Measurements from ENCODE around the gene EVI2B.
"Not testable (repeated sequence)": the region's sequence is repeated elsewhere in the genome, so short reads cannot be mapped to it uniquely, and the experiment has no call there.

EVI2B gene

GRCh38 chr17:31321481-31321880 lies 7.6 kb upstream of the EVI2B start, which contains the start of gene EVI2A:
EVI2A (minus strand) TSS chr17:31321622; CDS start chr17:31319013, 2,609 bp downstream.
- no peak within 1 kb of the TSS for H3K4me3 Mint-ChIP-seq
- peaks cover 11% of the 10 kb centered on the region for H3K36me3 Mint-ChIP-seq (ENCODE audit: low read depth)
- H3K27ac Mint-ChIP-seq, result no peak within 1 kb of the TSS
- TF ChIP-seq CTCF (IDR thresholded peaks at IDR 0.05; ENCODE audit: unreplicated experiment in 3 of 3), result no peak
- H3K9me3 Mint-ChIP-seq, result no peaks in the 10 kb centered on the region
- no peaks in the 10 kb centered on the region for H3K27me3 Mint-ChIP-seq (ENCODE audit: low read depth)
- peaks cover 4% of the 10 kb centered on the region for H3K4me1 Mint-ChIP-seq

DNA sequence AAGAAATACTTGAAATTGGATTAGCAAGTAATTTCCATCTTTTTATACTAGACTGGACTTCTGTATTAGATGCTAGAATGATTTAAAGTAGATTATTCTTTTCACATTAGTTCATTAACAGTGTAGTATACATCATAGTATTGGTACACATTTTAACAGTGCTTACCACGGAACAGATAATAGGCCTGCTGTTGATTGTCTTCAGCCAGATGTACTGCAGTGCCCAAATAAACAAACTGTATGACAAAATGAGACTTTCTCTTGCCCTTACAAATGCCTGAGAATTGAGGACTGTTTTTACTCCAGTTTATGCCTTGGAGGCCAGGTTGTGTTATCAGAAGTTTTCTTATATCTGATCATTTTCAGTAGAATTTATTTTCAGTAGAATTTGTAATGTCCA lies 6.9 kb upstream of the EVI2B start:
- Mint-ChIP-seq H3K9me3 (no peaks in the 10 kb centered on the region), H3K27ac (no peak overlapping the region), H3K27me3 (ENCODE audit: low read depth) (no peaks in the 10 kb centered on the region), H3K36me3 (ENCODE audit: low read depth) (peaks cover 5% of the 10 kb centered on the region), H3K4me1 (peaks cover 4% of the 10 kb centered on the region), H3K4me3 (no peak overlapping the region)
- TF ChIP-seq CTCF (IDR thresholded peaks at IDR 0.05; ENCODE audit: unreplicated experiment in 3 of 3), result no peak

DNA sequence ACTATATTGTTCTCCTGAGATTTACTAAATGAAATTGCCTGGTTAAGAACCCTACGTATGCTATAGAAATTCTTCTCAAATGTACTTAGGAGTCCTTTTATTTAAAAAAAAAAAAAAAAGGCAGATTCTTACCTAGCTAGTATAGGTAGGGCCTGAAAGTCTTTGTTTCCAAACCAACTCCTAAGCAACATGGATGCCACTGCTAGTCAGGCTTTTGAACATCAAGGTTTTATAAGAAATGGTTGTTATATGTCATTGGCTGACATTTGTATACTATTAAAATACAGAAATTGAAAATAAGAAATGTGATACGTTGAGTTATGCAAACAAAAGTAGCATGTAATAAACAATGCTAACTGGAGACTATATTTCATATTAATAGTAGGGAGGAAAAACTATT lies 6.4 kb upstream of the EVI2B start:
- H3K9me3 Mint-ChIP-seq, result no peaks in the 10 kb centered on the region
- peaks cover 4% of the 10 kb centered on the region for H3K4me1 Mint-ChIP-seq
- H3K27ac Mint-ChIP-seq, result no peak overlapping the region
- TF ChIP-seq CTCF (IDR thresholded peaks at IDR 0.05; ENCODE audit: unreplicated experiment in 3 of 3), result no peak
- no peaks in the 10 kb centered on the region for H3K27me3 Mint-ChIP-seq (ENCODE audit: low read depth)
- no peak overlapping the region for H3K4me3 Mint-ChIP-seq
- H3K36me3 Mint-ChIP-seq (ENCODE audit: low read depth), result peaks cover 1% of the 10 kb centered on the region

- H3K27ac Mint-ChIP-seq, result no peak overlapping the region
- peaks cover 4% of the 10 kb centered on the region for H3K4me1 Mint-ChIP-seq
Observed at GRCh38 chr17:31318851-31319661, 5.2 kb upstream of the EVI2B start.

DNA sequence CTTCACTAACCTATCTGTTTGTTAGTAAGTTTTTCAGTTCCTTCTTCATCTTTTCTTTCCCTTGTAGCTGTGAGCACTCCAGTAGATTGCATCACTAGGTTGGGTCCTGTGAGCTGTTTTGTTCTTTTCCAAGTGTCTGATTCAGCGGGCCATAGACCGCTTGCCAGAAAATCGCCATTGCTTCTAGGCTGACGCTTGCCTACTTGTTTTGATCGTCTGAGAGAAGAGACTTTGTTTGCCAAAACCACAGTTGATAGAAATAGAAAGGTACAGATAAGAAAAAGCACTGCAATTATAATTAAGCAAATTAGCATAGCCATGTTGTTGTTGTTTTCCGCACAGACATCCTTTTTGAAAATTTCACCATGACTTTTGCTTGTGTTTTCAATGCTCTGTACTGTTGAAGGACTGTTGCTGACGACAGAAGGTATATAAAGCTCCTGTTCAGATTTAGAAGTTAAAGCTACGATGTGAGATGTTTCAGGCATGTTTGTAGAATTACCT lies 4.5 kb upstream of the EVI2B start:
- H3K27me3 Mint-ChIP-seq (ENCODE audit: low read depth), result no peaks in the 10 kb centered on the region
- no peak for TF ChIP-seq CTCF (IDR thresholded peaks at IDR 0.05; ENCODE audit: unreplicated experiment in 3 of 3)

More at GRCh38 chr17:31318851-31319661, 5.2 kb upstream of the EVI2B start:
- TF ChIP-seq CTCF (IDR thresholded peaks at IDR 0.05; ENCODE audit: unreplicated experiment in 3 of 3), result no peak
- H3K27me3 Mint-ChIP-seq (ENCODE audit: low read depth), result no peaks in the 10 kb centered on the region
- H3K9me3 Mint-ChIP-seq, result no peaks in the 10 kb centered on the region
- H3K4me3 Mint-ChIP-seq, result no peak overlapping the region
- H3K36me3 Mint-ChIP-seq (ENCODE audit: low read depth), result peaks cover 4% of the 10 kb centered on the region

GRCh38 chr17:31314782-31315100 lies 887 bp upstream of the EVI2B start:
- Mint-ChIP-seq H3K4me1 (peaks cover 4% of the 10 kb centered on the region), H3K9me3 (no peaks in the 10 kb centered on the region), H3K36me3 (ENCODE audit: low read depth) (peaks cover 12% of the 10 kb centered on the region), H3K27ac (no peak overlapping the region), H3K4me3 (no peak overlapping the region), H3K27me3 (ENCODE audit: low read depth) (no peaks in the 10 kb centered on the region)
- no peak for TF ChIP-seq CTCF (IDR thresholded peaks at IDR 0.05; ENCODE audit: unreplicated experiment in 3 of 3)

More for the DNA sequence above, 4.5 kb upstream of the EVI2B start:
- H3K27ac Mint-ChIP-seq, result peak overlapping the region in 1 of 3 experiments; percentile 9
- no peak overlapping the region for H3K4me3 Mint-ChIP-seq
- H3K36me3 Mint-ChIP-seq (ENCODE audit: low read depth), result peaks cover 4% of the 10 kb centered on the region
- no peaks in the 10 kb centered on the region for H3K9me3 Mint-ChIP-seq
- H3K4me1 Mint-ChIP-seq, result peaks cover 4% of the 10 kb centered on the region

- not testable (repeated sequence) for H3K27me3 Mint-ChIP-seq (ENCODE audit: low read depth); H3K27ac Mint-ChIP-seq; H3K9me3 Mint-ChIP-seq; H3K4me3 Mint-ChIP-seq; H3K4me1 Mint-ChIP-seq
- H3K36me3 Mint-ChIP-seq (ENCODE audit: low read depth), result peaks cover 16% of the 10 kb centered on the region
Observed at GRCh38 chr17:31312223-31312622, 1.6 kb downstream of the EVI2B start.

Measured in nephron (organoid).